Activated naive CD8-positive, alpha-beta T cell treated with anti-CD3 and anti-CD28 coated beads, Interleukin-2, amount 50 U/mL, for 16 hours (primary cell): Measurements from ENCODE around the gene SH3PXD2A.

ENCODE experiments used
- DNase-seq: peaks from one replicate; pipeline ENCODE4 v3.0.0-alpha.2; 2020; ENCODE audit warnings: low read depth, low spot score

The SH3PXD2A gene, protein sequence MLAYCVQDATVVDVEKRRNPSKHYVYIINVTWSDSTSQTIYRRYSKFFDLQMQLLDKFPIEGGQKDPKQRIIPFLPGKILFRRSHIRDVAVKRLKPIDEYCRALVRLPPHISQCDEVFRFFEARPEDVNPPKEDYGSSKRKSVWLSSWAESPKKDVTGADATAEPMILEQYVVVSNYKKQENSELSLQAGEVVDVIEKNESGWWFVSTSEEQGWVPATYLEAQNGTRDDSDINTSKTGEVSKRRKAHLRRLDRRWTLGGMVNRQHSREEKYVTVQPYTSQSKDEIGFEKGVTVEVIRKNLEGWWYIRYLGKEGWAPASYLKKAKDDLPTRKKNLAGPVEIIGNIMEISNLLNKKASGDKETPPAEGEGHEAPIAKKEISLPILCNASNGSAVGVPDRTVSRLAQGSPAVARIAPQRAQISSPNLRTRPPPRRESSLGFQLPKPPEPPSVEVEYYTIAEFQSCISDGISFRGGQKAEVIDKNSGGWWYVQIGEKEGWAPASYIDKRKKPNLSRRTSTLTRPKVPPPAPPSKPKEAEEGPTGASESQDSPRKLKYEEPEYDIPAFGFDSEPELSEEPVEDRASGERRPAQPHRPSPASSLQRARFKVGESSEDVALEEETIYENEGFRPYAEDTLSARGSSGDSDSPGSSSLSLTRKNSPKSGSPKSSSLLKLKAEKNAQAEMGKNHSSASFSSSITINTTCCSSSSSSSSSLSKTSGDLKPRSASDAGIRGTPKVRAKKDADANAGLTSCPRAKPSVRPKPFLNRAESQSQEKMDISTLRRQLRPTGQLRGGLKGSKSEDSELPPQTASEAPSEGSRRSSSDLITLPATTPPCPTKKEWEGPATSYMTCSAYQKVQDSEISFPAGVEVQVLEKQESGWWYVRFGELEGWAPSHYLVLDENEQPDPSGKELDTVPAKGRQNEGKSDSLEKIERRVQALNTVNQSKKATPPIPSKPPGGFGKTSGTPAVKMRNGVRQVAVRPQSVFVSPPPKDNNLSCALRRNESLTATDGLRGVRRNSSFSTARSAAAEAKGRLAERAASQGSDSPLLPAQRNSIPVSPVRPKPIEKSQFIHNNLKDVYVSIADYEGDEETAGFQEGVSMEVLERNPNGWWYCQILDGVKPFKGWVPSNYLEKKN

DNA sequence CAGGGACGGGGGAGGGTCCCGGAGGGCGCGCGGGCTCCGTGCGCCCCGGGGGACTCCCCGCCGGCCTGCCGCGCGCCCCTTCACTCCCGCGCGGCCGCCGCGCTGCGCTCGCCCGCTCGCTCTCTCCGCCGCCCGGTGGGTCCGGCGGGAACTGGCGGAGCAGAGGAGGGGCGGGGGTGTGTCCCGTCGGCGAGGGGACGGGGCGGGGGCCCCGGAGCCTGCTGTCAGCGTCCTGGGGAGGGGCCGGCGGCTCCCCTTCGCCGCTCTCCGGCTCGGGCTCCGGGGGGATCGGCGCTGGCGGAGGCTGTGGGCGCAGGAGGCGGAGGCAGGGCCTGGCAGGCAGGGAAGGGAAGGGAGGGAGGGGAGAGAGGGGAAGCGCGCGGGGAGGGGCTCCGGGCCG lies at the start of gene SH3PXD2A:
Gene SH3PXD2A (minus strand): TSS at position 153 of the 400 bp plus-strand sequence. CDS start 310 bp downstream, outside the sequence.
- no peak for DNase-seq

DNA sequence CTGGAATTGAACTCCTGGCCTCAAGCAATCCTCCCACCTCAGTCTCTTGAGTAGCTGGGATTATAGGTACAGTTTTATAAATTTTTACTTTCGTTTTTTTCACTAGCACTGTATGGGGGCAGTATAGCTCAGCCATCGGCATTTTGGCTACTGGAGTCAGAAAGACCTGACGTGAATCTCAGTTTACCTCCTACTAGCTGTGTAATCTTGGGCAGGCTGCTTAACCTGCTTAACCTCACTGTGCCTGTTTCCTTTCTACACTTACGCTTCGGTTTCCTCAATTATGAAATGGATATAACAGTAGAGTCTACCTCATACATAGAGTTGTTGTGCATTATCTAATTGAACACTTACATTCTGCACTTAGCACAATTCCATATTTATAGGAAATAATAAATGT lies 45.9 kb upstream of the SH3PXD2A start:
- DNase-seq, result no peak

DNA sequence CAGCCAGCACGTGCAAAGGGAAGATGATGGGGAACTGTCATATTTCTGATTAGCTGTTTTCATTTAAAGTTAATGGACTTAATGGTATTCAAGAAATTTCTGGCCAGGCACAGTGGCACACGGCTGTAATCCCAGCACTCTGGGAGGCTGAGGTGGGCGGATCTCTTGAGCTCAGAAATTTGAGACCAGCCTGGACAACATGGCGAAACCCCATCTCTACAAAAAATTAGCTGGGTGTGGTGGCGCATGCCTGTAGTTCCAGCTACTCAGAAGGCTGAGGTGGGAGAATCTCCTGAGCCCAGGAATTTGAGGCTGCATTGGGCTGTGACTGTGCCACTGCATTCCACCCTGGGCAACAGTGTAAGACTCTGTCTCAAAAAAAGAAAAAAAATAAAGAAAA lies 43.9 kb upstream of the SH3PXD2A start:
- DNase-seq, result no peak

DNA sequence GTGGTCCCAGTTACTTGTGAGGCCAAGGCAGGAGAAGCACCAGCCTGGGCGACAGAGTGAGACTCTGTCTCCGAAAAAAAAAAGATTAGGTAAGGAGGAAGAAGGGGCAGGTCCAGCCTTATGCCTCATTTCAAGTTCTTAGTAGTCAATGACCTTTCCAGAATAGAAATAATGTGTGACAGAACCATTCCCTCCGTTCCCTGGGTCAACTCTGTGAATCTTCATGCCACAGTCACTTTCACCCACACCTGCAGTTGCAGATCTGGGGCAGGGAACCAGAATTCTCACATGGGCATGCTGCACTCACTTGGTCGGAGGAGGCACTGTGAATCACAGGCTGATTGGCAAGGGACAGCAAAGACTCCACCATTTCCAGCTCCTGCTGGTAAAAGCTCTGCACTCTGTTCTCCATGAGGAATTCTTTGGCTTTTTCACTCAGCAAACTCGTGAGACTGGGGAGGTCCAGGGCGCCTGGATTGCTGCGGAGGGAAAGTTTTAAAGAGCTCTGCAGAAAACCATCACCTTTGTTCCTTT lies 41.9 kb upstream of the SH3PXD2A start:
- DNase-seq, result no peak

DNA sequence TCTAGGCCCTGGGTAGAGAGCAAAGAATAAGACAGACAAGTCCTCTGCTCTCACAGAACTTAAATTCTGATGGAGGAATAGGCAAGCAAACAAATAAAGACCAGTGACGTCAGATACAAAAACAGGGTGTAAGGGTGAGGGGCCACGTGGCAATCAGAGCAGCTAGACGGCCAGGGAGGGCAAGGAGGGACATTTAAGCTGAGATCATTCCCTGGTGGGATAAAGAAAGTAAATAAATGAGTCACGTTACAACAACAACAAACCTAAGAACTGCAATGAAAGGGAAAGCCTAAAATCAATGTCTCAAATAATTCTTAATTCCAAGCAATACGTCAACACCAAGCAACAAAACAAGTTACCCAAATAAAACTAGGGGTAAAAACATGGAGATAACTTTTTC lies 40.8 kb upstream of the SH3PXD2A start:
- no peak for DNase-seq

DNA sequence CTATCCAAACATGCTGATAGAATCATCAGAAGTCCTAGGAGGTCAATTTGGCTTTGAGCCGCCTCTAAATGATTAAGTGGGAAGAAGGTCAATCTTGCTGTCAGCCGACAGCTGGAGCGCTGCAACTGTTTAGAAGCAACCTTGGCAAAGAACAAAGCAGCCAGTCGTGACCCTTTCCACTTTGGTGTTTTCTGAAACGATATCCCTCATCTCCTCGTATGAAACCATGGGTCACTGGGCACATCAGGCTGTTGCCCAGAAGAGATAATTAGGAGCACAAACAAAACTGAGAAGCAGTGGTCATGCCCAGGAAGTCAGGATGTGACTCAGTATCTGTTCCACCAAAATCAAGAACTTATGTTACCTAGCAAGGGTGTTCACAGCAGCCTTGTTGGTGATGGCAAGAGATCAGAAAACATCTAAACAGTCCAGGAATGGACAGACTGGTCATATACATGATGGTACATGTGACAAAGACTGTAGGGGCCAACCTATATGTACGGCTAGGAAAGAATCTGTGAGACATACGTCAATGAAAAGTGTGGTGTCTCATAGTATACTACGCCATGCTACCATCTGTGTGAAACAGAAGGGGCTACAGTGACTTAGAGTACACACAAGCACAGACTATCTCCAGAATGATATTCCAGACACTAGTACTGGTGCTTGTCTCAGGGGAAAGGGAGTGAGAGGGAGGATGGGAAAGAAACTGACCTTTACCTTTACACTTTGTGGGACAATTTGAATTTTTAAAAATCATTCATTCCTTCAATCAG lies 40.2 kb upstream of the SH3PXD2A start:
- DNase-seq, result no peak

DNA sequence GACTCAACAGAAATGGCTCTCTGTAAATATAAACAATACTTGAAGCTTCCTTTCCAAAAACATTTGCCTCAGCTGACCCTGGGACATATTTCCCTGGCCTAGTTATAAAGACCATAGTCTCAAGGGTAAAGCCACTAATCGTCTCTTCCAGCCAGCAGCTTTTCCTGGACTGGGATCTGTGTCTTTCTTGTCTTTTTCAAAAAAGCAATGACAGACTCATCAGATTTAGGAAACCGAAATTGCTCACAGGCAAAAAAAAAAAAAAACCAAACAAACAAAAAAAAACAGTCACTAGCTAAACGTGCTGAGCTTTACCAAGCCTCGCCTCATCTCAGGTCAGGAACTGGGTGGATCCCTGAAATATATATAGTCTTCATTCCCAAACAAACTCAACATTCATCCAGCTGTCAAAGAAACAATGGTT lies 39.1 kb upstream of the SH3PXD2A start:
- no peak for DNase-seq

DNA sequence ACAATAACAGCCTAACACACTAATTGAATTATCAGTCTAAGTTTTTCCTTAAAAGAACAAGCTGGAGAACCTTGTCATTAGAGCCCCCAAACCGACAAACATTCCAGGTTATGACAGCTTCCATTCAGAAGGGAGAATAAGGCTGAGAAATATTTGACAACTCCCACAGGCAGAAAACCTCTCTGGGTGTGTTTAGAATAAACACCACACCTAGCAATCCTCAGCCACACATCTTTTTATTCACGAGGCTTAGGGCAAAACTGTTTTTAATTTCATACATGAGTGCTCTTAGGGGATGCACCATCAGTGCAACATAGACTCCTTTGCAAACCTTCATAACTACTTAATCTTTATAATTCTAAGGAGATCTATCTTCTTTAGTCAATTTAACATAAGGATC lies 38.4 kb upstream of the SH3PXD2A start:
- DNase-seq, result no peak

DNA sequence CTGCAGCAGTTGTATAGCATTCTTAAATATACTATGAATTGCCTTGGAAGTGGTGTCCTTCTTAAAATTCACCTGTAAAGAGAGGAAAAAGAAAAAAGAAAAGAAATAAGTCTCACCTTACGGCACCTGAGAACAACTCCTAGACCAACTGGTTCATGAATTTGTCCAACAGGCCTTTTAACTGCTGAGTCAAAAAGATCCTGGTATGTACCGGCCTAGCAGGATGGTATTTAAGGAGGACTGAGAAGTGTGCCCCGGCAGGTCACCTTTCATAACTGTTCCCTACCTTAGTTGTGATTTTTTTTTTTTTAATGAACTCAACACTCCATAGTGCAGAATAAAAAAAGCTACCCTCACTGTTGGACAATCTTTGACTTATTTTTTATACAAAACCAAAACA lies 36.8 kb upstream of the SH3PXD2A start:
- DNase-seq, result no peak

DNA sequence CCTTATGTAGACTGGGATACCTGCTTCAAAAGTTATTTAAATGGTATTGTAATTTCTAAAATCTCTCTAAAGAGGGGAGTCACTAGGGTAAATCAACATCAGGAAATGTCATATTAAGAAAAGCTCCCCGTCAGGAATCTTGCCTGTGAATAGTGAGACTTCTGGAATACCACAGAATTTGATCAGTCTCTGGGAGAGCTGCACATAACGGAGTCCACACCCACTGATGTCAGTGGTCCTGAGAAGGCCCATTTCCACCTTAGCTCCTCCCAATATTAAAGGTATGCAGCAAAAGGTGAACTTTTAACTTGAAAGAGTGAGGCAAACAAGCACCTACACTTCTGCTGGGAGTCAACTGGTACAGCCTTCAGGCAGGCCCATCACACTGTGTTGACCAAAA lies 35.3 kb upstream of the SH3PXD2A start:
- DNase-seq, result no peak

DNA sequence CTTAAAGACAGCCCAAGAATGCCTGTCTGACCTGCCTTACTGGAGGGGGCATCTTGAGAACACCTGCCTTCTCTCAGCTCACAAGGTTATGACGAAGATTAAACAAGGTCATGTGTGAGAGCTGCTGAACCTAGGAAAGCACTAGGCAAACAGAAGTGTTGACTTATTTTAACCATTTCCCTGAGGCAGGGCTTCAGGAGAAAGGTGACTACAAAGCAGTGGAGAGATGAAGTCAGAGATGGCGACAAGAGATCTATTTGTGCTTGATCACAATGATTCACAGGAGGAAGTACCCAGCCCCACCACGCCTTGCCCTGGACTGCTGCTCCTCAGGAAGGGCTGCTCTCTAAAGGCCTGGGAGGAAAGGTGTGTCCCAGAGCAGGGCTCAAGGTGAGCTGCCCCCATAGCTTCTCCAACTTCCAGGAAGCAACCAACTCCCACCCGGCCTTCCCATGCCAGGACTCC lies 34.9 kb upstream of the SH3PXD2A start:
- no peak for DNase-seq

DNA sequence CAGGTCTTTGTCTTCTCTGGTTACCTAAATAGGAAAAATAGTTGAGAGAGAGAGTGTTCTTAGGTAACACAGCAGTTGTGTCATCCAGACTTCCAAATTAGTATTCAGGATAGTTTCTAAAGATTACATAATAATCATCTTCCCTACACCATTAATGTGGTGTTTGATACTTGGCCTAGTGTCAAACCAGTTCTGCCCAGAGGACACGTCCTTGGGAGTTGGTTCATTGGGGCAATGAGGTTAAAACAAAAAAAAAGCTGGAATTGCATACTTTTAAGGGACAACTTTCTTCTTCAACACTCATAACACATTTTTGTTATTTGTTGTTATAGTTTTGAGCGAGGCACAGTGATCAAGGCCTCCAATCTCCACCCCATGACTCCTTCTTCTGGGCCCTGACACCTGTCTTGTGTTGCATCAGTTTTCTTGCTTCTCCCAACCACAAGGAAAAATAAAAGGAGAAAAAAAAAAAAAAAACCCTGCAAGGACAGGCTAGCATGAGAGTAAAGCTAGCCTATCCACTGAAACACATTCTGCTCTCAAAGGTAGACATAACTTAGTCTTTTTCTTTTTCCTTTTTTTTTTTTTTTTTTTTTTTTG lies 33.8 kb upstream of the SH3PXD2A start:
- DNase-seq, result no peak

DNA sequence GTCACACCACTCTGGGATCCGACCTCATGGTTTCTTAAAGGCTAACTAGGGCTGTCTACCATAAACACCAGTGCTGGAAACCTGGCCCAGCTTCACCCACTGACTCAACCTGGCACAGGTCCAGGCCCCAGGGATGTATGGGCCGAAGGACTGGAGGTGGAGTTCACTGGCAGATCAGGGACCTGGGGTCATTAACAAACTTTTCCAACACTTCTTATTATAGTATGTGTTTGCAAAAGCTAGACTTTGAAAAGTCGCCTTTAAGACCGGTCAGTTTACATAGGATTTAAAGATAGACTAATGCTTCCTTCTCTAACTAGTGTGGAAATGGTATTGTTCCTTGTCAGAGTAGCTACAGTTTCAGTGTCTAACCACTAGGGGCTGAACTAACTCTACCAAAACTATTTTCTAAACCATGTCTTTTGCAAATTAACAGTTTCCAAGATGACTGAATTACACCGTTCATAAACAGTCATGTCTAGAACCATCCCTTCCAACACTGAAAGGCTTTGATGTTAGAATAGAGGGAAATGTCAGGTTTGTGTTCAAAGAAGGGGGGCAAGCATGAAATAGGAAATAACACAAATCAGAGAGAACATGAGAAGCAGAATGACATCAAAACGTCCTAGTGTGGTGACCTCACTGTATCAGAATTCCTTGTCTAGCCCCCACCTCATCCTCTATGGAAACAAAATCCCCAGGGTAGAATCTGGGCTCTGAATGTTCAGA lies 32.9 kb upstream of the SH3PXD2A start:
- DNase-seq, result no peak

DNA sequence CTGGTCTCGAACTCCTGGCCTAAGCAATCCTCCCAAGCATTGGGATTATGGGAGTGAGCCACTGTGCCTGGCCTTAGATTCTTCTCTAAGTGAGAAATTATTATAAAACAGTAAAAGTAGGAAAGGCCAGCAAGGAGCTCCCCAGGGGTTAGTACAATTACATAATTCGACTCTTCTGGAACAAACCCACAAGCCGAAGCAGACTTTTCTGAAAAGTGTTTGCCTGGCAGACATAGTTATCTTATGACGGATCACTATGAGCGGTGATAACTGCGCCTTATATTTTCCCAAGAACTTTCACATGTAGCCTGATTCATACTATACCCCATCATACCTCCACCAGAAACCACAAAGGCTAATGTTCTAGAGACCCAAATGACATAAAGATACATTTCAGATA lies 30.2 kb upstream of the SH3PXD2A start:
- DNase-seq, result no peak

DNA sequence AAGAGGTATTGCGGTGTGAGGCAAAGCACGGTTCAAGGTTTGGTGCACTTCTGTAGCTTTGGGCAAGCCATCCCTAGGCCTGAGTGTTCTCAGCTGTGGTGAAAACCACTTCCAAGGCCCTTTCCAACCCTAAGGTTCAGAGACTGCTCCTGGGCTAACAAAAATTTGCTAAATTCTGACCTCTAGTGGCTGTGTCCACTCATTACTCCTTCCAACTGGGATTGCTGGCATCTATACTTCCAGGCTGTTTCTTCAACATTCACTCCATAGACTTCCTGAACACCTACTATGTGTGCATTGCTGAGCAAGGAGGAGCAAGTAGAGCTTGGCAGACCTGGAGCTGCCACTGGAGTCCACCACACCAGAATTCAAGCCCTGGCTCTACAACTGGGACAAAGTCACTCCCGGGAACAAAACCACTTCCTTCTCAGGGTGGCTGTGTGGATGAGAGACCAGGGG lies 29.3 kb upstream of the SH3PXD2A start:
- DNase-seq, result no peak

DNA sequence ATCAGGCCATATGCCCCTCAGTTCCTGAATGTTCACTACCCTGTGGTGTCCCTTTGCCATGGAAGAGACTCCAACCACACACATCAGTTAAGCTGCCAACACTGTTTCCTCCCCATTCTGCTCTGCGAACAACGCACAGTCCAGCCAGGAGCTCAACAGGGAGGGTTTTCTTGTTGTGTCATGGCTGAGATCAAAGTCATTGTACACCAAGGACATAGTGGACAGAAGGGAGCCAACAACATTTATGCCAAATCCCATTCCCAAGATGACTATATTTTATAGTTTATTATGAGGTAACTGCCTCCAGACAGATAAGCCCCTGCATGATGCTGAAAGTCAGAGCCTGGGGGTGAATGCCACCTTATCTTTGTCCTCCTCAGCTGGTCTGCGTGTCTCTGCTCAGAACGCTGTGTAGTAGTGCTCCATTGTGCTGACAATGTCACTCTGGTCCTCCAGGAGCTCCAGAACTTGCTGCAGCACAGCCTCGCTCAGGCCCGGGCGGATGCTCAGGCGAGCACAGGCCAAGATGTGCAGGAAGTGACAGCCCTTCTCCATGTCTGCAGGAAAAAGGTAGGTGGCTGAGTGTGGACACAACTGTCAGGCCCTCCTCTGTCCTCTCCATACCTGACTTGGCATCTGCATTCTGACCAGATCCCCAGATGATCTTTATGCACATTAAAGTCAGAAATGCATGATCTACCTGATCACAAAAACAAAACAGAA lies 27.1 kb upstream of the SH3PXD2A start:
- DNase-seq, result no peak

DNA sequence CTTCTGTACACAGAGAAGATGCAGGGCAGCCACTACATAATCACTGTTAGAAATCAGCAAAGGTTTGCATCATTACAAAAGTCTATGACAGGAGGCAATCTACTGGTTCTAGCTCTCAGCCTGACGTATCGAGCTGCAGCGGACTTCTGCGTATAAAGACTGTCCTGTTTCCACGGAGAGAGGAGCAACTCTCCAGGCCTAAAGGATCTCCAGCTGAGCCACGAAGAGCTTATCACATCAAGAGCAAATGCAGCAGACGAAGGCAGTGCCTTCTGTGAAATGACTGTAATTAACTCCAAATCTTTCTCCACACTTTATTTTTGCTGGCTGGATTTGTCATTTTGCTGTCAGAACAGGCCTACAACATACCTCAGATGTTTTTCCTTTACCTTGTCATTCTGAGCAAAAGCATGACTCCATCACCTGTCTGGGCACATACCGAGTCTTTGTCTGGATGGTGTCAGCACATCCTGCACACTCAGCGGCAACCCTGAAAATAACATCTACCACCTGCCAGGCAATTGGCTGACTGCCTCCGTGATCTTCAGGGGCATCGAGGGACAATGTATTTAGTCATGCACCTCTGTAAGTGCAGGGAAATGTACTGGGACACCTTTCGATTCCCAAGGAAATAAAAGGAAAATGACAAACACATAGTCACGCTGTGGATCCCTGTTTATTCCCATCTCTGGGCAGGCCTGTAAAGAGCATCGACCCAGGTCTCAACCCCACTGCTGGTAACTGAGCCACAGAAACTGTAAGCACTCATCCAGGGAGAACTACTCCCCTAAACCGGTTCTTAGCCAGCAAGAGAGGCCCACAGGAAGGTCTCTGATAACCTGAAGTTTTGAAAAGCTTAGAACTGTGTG lies 26.3 kb upstream of the SH3PXD2A start:
- no peak for DNase-seq

DNA sequence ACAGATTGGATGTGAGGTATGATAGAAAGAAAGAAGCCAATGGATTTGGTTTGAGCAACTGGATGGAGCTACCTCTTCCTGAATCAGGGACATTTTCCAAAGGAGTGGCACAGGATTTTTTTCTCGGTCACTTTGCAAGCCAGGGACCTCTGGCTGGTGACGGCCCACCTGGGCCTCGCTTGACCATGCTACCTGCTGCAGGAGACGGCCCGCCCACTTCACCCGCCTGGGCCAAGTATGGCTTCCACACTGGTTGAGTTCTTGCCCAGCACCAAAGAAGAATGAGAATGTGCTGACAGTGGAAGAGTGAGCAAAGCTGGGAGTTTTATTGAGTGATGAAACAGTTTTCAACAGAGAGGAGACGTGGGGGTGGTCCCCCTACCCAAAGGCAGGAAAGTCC lies 24.5 kb upstream of the SH3PXD2A start:
- DNase-seq, result no peak
